Neural cell (in vitro differentiated cells): Measurements from ENCODE around the gene CCNG2.

ENCODE experiments used
- CTCF ChIP-seq: fragments of 450-650 bp; IDR thresholded peaks from 2 replicates; pipeline ENCODE4 v1.5.1; 2014; ENCODE audit warnings: antibody characterized with exemption, mild to moderate bottlenecking, moderate library complexity; ENCODE audit not compliant: poor library complexity, severe bottlenecking
- EZH2 ChIP-seq: fragments of 200-600, 300-800 bp; shearing (Covaris generic), sonication (generic); IDR thresholded peaks from 2 replicates; pipeline ENCODE4 v1.6.1; 2014; ENCODE audit warnings: antibody characterized with exemption, low read length, borderline replicate concordance, mild to moderate bottlenecking; ENCODE audit not compliant: insufficient read depth, poor library complexity, severe bottlenecking
- POLR2AphosphoS5 ChIP-seq: IDR thresholded peaks from 2 replicates; pipeline ENCODE4 v1.6.1; 2012
- RAD21 ChIP-seq: fragments of 450-650 bp; conservative IDR thresholded peaks from 2 replicates; pipeline ENCODE4 v1.6.1; 2014; ENCODE audit warnings: antibody characterized with exemption, mild to moderate bottlenecking, moderate library complexity
- SMC3 ChIP-seq: fragments of 450-650 bp; conservative IDR thresholded peaks from 2 replicates; pipeline ENCODE4 v1.6.1; 2014; ENCODE audit warnings: antibody characterized with exemption, mild to moderate bottlenecking, moderate library complexity; ENCODE audit not compliant: poor library complexity

GRCh38 chr4:77158487-77158861 is 1.5 kb downstream of the CCNG2 start:
- TF ChIP-seq CTCF: no peak
- TF ChIP-seq RAD21: no peak
- TF ChIP-seq EZH2: no peak
- TF ChIP-seq SMC3: no peak
- TF ChIP-seq POLR2AphosphoS5: no peak
